ENCODE measurements around the gene CELSR1. TPM values are rescaled to one million over a fixed set of nuclear protein-coding genes. Genes with fewer than 3 reads are reported as not detected.

CELSR1 gene
- total RNA-seq, 2 donors from 2014 or later, result 24.4 to 34.1 TPM

- H3K36me3 Mint-ChIP-seq (ENCODE audit: low read depth), result peaks cover 44% of the 10 kb centered on the region
- H3K9me3 Mint-ChIP-seq, result no peaks in the 10 kb centered on the region
- H3K4me1 Mint-ChIP-seq, result no peaks in the 10 kb centered on the region
- Histone ChIP-seq H3K9ac (ENCODE audit: extremely low read depth, low read length, poor library complexity, severe bottlenecking) (no peak overlapping the region), H3K4me1 (ENCODE audit: control insufficient read depth, insufficient read depth, low read length) (no peaks in the 10 kb centered on the region), H3K27ac (ENCODE audit: low read depth, low read length) (no peak overlapping the region), H3K4me3 (ENCODE audit: low read length) (no peak overlapping the region), H3K9me3 (ENCODE audit: control insufficient read depth, low read length) (no peaks in the 10 kb centered on the region), H3K36me3 (ENCODE audit: control insufficient read depth, insufficient read depth, low read length) (peaks cover 58% of the 10 kb centered on the region), H3K27me3 (ENCODE audit: control insufficient read depth, insufficient read depth, low read length, poor library complexity, severe bottlenecking) (no peaks in the 10 kb centered on the region)
- TF ChIP-seq CTCF (conservative IDR thresholded peaks at IDR 0.05), result no peak
- WGBS, 2 experiments (ENCODE audit: insufficient coverage in 1 of 2, insufficient read length in 1 of 2), result 92% methylated on average over 13 to 14 of the region's 14 CpGs
- no peak overlapping the region for H3K4me3 Mint-ChIP-seq
- no peak for DNase-seq
- H3K27me3 Mint-ChIP-seq (ENCODE audit: insufficient read depth), result no peaks in the 10 kb centered on the region
- H3K27ac Mint-ChIP-seq, result no peak overlapping the region
These were observed 178.1 kb downstream of the CELSR1 start for GRCh38 chr22:46359362-46359761.

GRCh38 chr22:46358766-46359165 is 178.7 kb downstream of the CELSR1 start:
- TF ChIP-seq CTCF (conservative IDR thresholded peaks at IDR 0.05), result no peak
- no peak overlapping the region for H3K9ac ChIP-seq (ENCODE audit: extremely low read depth, low read length, poor library complexity, severe bottlenecking)
- peaks cover 49% of the 10 kb centered on the region for H3K36me3 Mint-ChIP-seq (ENCODE audit: low read depth)
- no peaks in the 10 kb centered on the region for H3K4me1 Mint-ChIP-seq
- no peak overlapping the region for H3K4me3 Mint-ChIP-seq
- no peaks in the 10 kb centered on the region for H3K9me3 Mint-ChIP-seq
- peaks cover 61% of the 10 kb centered on the region for H3K36me3 ChIP-seq (ENCODE audit: control insufficient read depth, insufficient read depth, low read length)
- H3K27me3 ChIP-seq (ENCODE audit: control insufficient read depth, insufficient read depth, low read length, poor library complexity, severe bottlenecking), result no peaks in the 10 kb centered on the region
- H3K27ac Mint-ChIP-seq, result peak overlapping the region; percentile 72
- no peak for DNase-seq
- H3K4me1 ChIP-seq (ENCODE audit: control insufficient read depth, insufficient read depth, low read length), result no peaks in the 10 kb centered on the region
- no peak overlapping the region for H3K27ac ChIP-seq (ENCODE audit: low read depth, low read length)
- no peaks in the 10 kb centered on the region for H3K27me3 Mint-ChIP-seq (ENCODE audit: insufficient read depth)
- H3K9me3 ChIP-seq (ENCODE audit: control insufficient read depth, low read length), result no peaks in the 10 kb centered on the region
- no peak overlapping the region for H3K4me3 ChIP-seq (ENCODE audit: low read length)
- WGBS, 2 experiments (ENCODE audit: insufficient coverage in 1 of 2, insufficient read length in 1 of 2), result 92 to 96% methylated on average over 4 to 6 of the region's 6 CpGs

- Histone ChIP-seq H3K4me1 (ENCODE audit: control insufficient read depth, insufficient read depth, low read length) (no peaks in the 10 kb centered on the region), H3K27ac (ENCODE audit: low read depth, low read length) (no peak overlapping the region), H3K27me3 (ENCODE audit: control insufficient read depth, insufficient read depth, low read length, poor library complexity, severe bottlenecking) (no peaks in the 10 kb centered on the region), H3K9me3 (ENCODE audit: control insufficient read depth, low read length) (no peaks in the 10 kb centered on the region), H3K36me3 (ENCODE audit: control insufficient read depth, insufficient read depth, low read length) (peaks cover 68% of the 10 kb centered on the region), H3K9ac (ENCODE audit: extremely low read depth, low read length, poor library complexity, severe bottlenecking) (no peak overlapping the region), H3K4me3 (ENCODE audit: low read length) (no peak overlapping the region)
- 96 to 100% methylated on average over 9 to 19 of the region's 19 CpGs for WGBS, 2 experiments (ENCODE audit: insufficient coverage in 1 of 2, insufficient read length in 1 of 2)
- no peak for TF ChIP-seq CTCF (conservative IDR thresholded peaks at IDR 0.05)
- H3K4me3 Mint-ChIP-seq, result no peak overlapping the region
- no peaks in the 10 kb centered on the region for H3K27me3 Mint-ChIP-seq (ENCODE audit: insufficient read depth)
- no peaks in the 10 kb centered on the region for H3K4me1 Mint-ChIP-seq
- no peak overlapping the region for H3K27ac Mint-ChIP-seq
- no peak for DNase-seq
- no peaks in the 10 kb centered on the region for H3K9me3 Mint-ChIP-seq
- peaks cover 49% of the 10 kb centered on the region for H3K36me3 Mint-ChIP-seq (ENCODE audit: low read depth)
These were observed 179.5 kb downstream of the CELSR1 start for GRCh38 chr22:46357711-46358520.
